ENCODE results near the gene FAM120B.

The FAM120B gene

GRCh38 chr6:170420283-170420682, 113.7 kb downstream of the FAM120B start:
- H3K4me3 ChIP-seq (ENCODE audit: low read length) = no peak overlapping the region
- no peak for TF ChIP-seq CTCF (IDR thresholded peaks at IDR 0.05; ENCODE audit: insufficient read depth, low read depth, low read length, missing control alignments)
- no peak for DNase-seq (ENCODE audit: low read depth)

GRCh38 chr6:170420791-170421776, 114.5 kb downstream of the FAM120B start:
- no peak overlapping the region for H3K4me3 ChIP-seq (ENCODE audit: low read length)
- no peak for DNase-seq (ENCODE audit: low read depth)
- no peak for TF ChIP-seq CTCF (IDR thresholded peaks at IDR 0.05; ENCODE audit: insufficient read depth, low read depth, low read length, missing control alignments)

GRCh38 chr6:170421921-170422320, 115.4 kb downstream of the FAM120B start:
- H3K4me3 ChIP-seq (ENCODE audit: low read length) = no peak overlapping the region
- no peak for TF ChIP-seq CTCF (IDR thresholded peaks at IDR 0.05; ENCODE audit: insufficient read depth, low read depth, low read length, missing control alignments)
- DNase-seq (ENCODE audit: low read depth) = no peak

DNA sequence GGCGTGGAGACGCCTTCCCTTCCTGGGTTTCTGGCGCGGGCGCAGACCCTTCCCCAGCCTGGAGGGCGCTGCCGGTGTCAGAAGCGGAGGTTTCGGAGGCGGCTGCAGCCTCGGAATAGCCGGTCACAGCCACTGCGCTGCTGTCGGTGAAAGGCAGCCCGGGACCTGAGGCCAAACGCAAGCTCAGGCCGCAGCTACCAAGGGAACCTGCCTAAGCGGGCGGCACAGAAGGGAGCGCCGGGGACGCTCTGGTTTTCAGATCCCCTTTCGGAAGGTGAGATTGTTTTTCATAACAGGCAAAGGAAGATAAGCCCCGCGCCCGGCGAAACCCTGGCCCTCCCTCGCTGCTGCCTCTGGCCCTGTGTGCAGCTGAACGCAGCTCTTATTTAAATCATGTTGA, 116.5 kb downstream of the FAM120B start:
- no peak overlapping the region for H3K4me3 ChIP-seq (ENCODE audit: low read length)
- no peak for DNase-seq (ENCODE audit: low read depth)
- no peak for TF ChIP-seq CTCF (IDR thresholded peaks at IDR 0.05; ENCODE audit: insufficient read depth, low read depth, low read length, missing control alignments)

DNA sequence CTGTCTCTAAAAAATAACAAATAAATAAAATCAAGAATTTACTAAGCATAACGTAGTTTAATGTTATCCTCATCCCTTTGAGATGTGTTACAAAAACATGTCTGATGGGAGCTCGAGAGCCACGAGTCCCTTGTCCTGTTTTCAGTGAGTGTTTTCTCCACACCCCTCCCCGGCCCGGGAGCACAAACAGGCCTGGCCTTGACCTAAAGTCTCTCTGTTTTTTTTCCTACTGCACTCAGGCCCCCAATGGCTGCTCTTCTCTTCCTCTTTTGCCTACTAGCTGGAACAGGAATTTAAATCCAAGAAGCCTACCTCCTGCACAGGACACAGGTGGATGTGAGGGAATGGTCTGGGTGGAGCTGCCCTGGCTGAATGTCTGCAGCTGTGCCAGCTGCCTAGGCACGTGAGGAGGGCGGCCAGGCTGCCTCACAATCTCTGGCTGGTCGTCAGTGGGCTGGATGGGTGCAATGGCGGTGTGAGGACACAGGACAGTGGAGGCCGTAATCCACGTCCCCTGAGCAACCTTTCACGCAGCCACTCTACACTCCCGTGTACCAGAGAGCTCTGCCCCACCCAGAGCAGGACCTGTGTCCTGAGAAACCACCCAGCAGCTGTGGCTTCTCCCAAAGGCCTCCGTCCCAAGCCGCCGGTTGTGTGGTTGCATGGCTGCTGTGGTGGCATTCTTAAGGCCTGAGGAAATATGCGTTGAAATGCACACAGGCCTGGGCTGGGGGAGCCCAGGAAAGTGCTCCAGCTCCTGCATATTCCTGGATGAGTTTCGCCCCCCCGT, 117.5 kb downstream of the FAM120B start:
- no peak overlapping the region for H3K4me3 ChIP-seq (ENCODE audit: low read length)
- DNase-seq (ENCODE audit: low read depth) = no peak
- no peak for TF ChIP-seq CTCF (IDR thresholded peaks at IDR 0.05; ENCODE audit: insufficient read depth, low read depth, low read length, missing control alignments)

- H3K4me3 ChIP-seq (ENCODE audit: low read length) = no peak overlapping the region
- TF ChIP-seq CTCF (IDR thresholded peaks at IDR 0.05; ENCODE audit: insufficient read depth, low read depth, low read length, missing control alignments) = no peak
- no peak for DNase-seq (ENCODE audit: low read depth)
Measured at GRCh38 chr6:170424604-170425126, 118.1 kb downstream of the FAM120B start.

Measured in epithelial cell of esophagus (primary cell).